HFFc6 (cell line): ENCODE results near the gene UBLCP1. TPM values are rescaled to one million over a fixed set of nuclear protein-coding genes. Genes with fewer than 3 reads are reported as not detected.

Source experiments
- DNase-seq: peaks from one replicate; pipeline ENCODE4 v3.0.0-alpha.2; 2018
- H3K27ac Mint-ChIP-seq: 2 replicates; pipeline ENCODE4 v1.8.0; 2020; ENCODE audit warnings: mild to moderate bottlenecking, mixed read lengths
- H3K27me3 Mint-ChIP-seq: 2 replicates; pipeline ENCODE4 v1.8.0; 2021; ENCODE audit warnings: mild to moderate bottlenecking, moderate library complexity, mixed read lengths; ENCODE audit not compliant: insufficient read depth
- H3K36me3 Mint-ChIP-seq: 2 replicates; pipeline ENCODE4 v1.8.0; 2021; ENCODE audit warnings: low read depth, mixed read lengths
- H3K4me1 Mint-ChIP-seq: 2 replicates; pipeline ENCODE4 v1.8.0; 2020; ENCODE audit warnings: low read depth, mixed read lengths
- H3K4me3 Mint-ChIP-seq: 2 replicates; pipeline ENCODE4 v1.8.0; 2020; ENCODE audit warnings: mild to moderate bottlenecking, moderate library complexity, mixed read lengths
- H3K9me3 Mint-ChIP-seq: 2 replicates; pipeline ENCODE4 v1.8.0; 2020; ENCODE audit warnings: mild to moderate bottlenecking, mixed read lengths
- CTCF ChIP-seq: fragments of 200-600 bp; sonication (generic); IDR thresholded peaks from 2 replicates; pipeline ENCODE4 v1.5.0; 2021; ENCODE audit warnings: antibody characterized with exemption, mild to moderate bottlenecking
- total RNA-seq, 6 experiments: library from RNA; stranded (reverse); fragmentation: NEBNext Ultra II Directional; extraction: Animal tissue kit (Norgen Biotek cat#: 25700); gene quantifications; 2 replicates in 1 of 6; 3 replicates in 5 of 6; pipeline ENCODE4 v1.2.3, GENCODE V29; 2021

The UBLCP1 gene
- total RNA-seq, 6 experiments from 2014 or later, result 30.6 to 37.6 (median 35.0) TPM

GRCh38 chr5:159317849-159318248, 54.8 kb downstream of the UBLCP1 start:
- H3K36me3 Mint-ChIP-seq, result no peaks in the 10 kb centered on the region
- no peak for TF ChIP-seq CTCF
- H3K9me3 Mint-ChIP-seq, result no peaks in the 10 kb centered on the region
- no peak overlapping the region for H3K4me3 Mint-ChIP-seq
- H3K27ac Mint-ChIP-seq, result no peak overlapping the region
- H3K27me3 Mint-ChIP-seq, result peaks cover 10% of the 10 kb centered on the region
- no peaks in the 10 kb centered on the region for H3K4me1 Mint-ChIP-seq
- DNase-seq, result no peak

DNA sequence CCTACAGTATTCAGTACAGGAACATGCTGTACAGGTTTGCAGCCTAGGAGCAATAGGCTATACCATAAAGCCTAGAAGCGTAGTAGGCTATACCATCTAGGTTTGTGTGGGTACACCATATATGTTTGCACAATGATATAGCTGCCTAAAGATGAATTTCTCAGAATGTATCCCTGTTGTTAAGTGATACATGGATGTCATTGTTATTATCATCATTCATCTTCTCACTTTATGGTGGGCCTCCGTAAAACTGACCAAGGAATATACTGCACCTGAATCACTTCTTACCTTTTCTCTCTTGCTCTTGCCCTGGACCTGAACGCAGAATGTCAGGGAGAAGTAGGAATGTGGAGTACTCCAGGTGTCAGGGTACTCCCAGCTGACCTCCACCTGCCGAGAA, 55.4 kb downstream of the UBLCP1 start:
- no peak for DNase-seq
- H3K36me3 Mint-ChIP-seq, result no peaks in the 10 kb centered on the region
- H3K9me3 Mint-ChIP-seq, result no peaks in the 10 kb centered on the region
- no peak for TF ChIP-seq CTCF
- H3K27me3 Mint-ChIP-seq, result peaks cover 10% of the 10 kb centered on the region
- H3K4me3 Mint-ChIP-seq, result no peak overlapping the region
- no peak overlapping the region for H3K27ac Mint-ChIP-seq
- H3K4me1 Mint-ChIP-seq, result peaks cover under 1% of the 10 kb centered on the region

DNA sequence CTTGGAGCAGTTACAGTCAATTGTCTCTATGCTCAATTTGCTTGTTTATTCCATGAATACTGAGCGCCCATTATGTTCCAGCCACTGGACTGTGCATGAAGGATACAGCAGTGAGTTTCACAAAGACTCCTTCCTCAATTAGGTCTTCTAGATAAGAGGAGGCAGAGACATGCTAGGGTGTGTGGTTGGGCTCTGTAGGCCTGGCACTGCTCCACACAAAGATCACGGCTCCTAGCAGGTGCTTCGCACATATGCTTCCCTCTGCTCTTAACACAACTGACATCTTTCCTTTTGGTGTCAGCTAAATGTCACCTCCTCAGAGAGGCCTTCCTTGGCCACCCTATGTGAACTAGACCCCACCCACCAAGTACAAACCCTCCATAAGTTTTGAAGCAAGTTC, 56.3 kb downstream of the UBLCP1 start:
- no peaks in the 10 kb centered on the region for H3K36me3 Mint-ChIP-seq
- H3K27me3 Mint-ChIP-seq, result peaks cover 9% of the 10 kb centered on the region
- DNase-seq, result no peak
- no peak for TF ChIP-seq CTCF
- H3K27ac Mint-ChIP-seq, result no peak overlapping the region
- no peak overlapping the region for H3K4me3 Mint-ChIP-seq
- H3K9me3 Mint-ChIP-seq, result no peaks in the 10 kb centered on the region
- peaks cover 10% of the 10 kb centered on the region for H3K4me1 Mint-ChIP-seq

- TF ChIP-seq CTCF, result no peak
- H3K27me3 Mint-ChIP-seq, result peaks cover 9% of the 10 kb centered on the region
- H3K4me1 Mint-ChIP-seq, result peaks cover 14% of the 10 kb centered on the region
- H3K27ac Mint-ChIP-seq, result no peak overlapping the region
- no peak for DNase-seq
- H3K9me3 Mint-ChIP-seq, result no peaks in the 10 kb centered on the region
- H3K36me3 Mint-ChIP-seq, result no peaks in the 10 kb centered on the region
- H3K4me3 Mint-ChIP-seq, result no peak overlapping the region
Observed at GRCh38 chr5:159319832-159320231, 56.7 kb downstream of the UBLCP1 start.

DNA sequence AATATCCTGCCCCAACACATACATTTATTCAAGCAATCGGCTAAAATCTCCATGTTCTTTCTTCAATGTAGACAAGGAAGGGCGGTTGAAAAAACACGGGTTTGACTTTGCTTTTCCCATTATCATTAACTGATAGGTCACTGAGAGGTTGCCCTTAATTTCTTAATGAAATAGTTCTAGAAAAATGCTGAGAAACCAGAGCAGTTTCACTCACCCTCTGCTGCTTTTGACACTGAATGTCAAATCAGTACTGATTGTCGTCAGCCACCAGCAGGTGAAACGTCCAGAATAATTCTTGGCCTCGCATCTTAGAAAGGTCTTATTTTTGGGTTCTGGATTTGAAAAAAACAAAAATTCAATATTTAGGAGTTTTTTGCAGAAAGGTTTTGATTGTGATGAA, 59.1 kb downstream of the UBLCP1 start:
- H3K4me1 Mint-ChIP-seq, result peaks cover 18% of the 10 kb centered on the region
- no peak overlapping the region for H3K4me3 Mint-ChIP-seq
- no peak for TF ChIP-seq CTCF
- H3K27me3 Mint-ChIP-seq, result peaks cover 9% of the 10 kb centered on the region
- no peak overlapping the region for H3K27ac Mint-ChIP-seq
- no peak for DNase-seq
- no peaks in the 10 kb centered on the region for H3K36me3 Mint-ChIP-seq
- H3K9me3 Mint-ChIP-seq, result no peaks in the 10 kb centered on the region
